H1 (cell line): ENCODE data around the gene ATF7. TPM values are rescaled to one million over a fixed set of nuclear protein-coding genes. Genes with fewer than 3 reads are reported as not detected.

Experiments used
- CTCF ChIA-PET: fragments of 300-600 bp; sonication (Branson Sonifier 250); formaldehyde crosslinking; loops from one replicate; lab custom pipeline; 2021; ENCODE audit not compliant: partially characterized antibody; lab: Charles Lee
- POLR2A ChIA-PET: fragments of 300-600 bp; sonication (Branson Sonifier 250); formaldehyde crosslinking; loops from one replicate; lab custom pipeline; 2021; ENCODE audit warnings: inconsistent platforms; ENCODE audit not compliant: partially characterized antibody; lab: Charles Lee
- DNase-seq, 2 experiments: peaks; one replicate each; pipeline versions ENCODE4 v3.0.0 to v3.0.0-alpha.2; 2010 to 2022; ENCODE audit warnings: low spot score in 2 of 2, low read depth in 1 of 2, mixed read lengths in 1 of 2
- FAIRE-seq: peaks from 2 replicates; lab custom pipeline; 2011; peaks lifted over from hg19 to GRCh38; lab: Jason Lieb, UNC
- H2AFZ ChIP-seq: 2 replicates; pipeline ENCODE4 v1.8.1; 2012; ENCODE audit warnings: low read length, inconsistent platforms
- H2AK5ac ChIP-seq: 2 replicates; pipeline ENCODE4 v1.6.1; 2013; ENCODE audit warnings: low read depth, low read length
- H2BK120ac ChIP-seq: replicated peaks from 2 replicates; pipeline ENCODE3; 2013; ENCODE audit warnings: low read depth, low read length, inconsistent platforms
- H2BK12ac ChIP-seq: 2 replicates; pipeline ENCODE4 v1.6.1; 2013; ENCODE audit warnings: low read depth, low read length
- H2BK15ac ChIP-seq: 2 replicates; pipeline ENCODE4 v1.6.1; 2013; ENCODE audit warnings: low read length
- H2BK20ac ChIP-seq: 2 replicates; pipeline ENCODE4 v1.6.1; 2013; ENCODE audit warnings: low read length
- H2BK5ac ChIP-seq: 2 replicates; pipeline ENCODE4 v1.6.1; 2013; ENCODE audit warnings: low read depth, low read length
- H3K14ac ChIP-seq: 2 replicates; pipeline ENCODE4 v1.6.1; 2013; ENCODE audit warnings: inconsistent platforms; ENCODE audit not compliant: insufficient read length
- H3K18ac ChIP-seq: 2 replicates; pipeline ENCODE4 v1.6.1; 2013; ENCODE audit warnings: low read length; ENCODE audit errors: extremely low read depth
- H3K23ac ChIP-seq: 2 replicates; pipeline ENCODE4 v1.6.1; 2013; ENCODE audit warnings: inconsistent platforms; ENCODE audit not compliant: insufficient read length
- H3K23me2 ChIP-seq: 2 replicates; pipeline ENCODE4 v1.6.1; 2013; ENCODE audit warnings: low read depth, low read length
- H3K27ac ChIP-seq: 2 replicates; pipeline ENCODE4 v1.6.1; 2011; ENCODE audit warnings: low read depth, low read length, inconsistent platforms
- H3K27me3 ChIP-seq, 4 experiments: replicated peaks in 1 of 4; 1 replicate in 1 of 4; 2 replicates in 3 of 4; pipeline versions ENCODE4 v1.6.1 to v1.8.1; 2011 to 2013; ENCODE audit warnings: low read length in 3 of 4, mild to moderate bottlenecking in 3 of 4, inconsistent platforms in 2 of 4, mixed read lengths in 2 of 4, moderate library complexity in 1 of 4; ENCODE audit not compliant: control insufficient read depth in 3 of 4, insufficient read depth in 3 of 4; ENCODE audit errors: extremely low read depth in 1 of 4
- H3K36me3 ChIP-seq, 4 experiments: 2 replicates each; pipeline versions ENCODE4 v1.6.1 to v1.8.1; 2011 to 2013; ENCODE audit warnings: mild to moderate bottlenecking in 4 of 4, low read length in 3 of 4, moderate library complexity in 2 of 4, control low read depth in 1 of 4, inconsistent platforms in 1 of 4; ENCODE audit not compliant: insufficient read depth in 4 of 4, control insufficient read depth in 2 of 4
- H3K4ac ChIP-seq: replicated peaks from 2 replicates; pipeline ENCODE3; 2013; ENCODE audit warnings: low read length, low read depth, mixed read lengths, inconsistent platforms; ENCODE audit not compliant: insufficient read length
- H3K4me1 ChIP-seq, 4 experiments: replicated peaks in 1 of 4; 1 replicate in 1 of 4; 2 replicates in 3 of 4; pipeline versions ENCODE4 v1.6.1 to v1.8.1; 2011 to 2013; ENCODE audit warnings: low read length in 3 of 4, inconsistent platforms in 2 of 4, mixed read lengths in 1 of 4; ENCODE audit not compliant: insufficient read depth in 4 of 4, control insufficient read depth in 3 of 4
- H3K4me2 ChIP-seq, 2 experiments: 2 replicates each; pipeline versions ENCODE4 v1.6.1 to v1.8.1; 2011 to 2013; ENCODE audit warnings: low read depth in 2 of 2, low read length in 2 of 2, control low read depth in 1 of 2, inconsistent platforms in 1 of 2, mild to moderate bottlenecking in 1 of 2; ENCODE audit not compliant: insufficient read depth in 1 of 2
- H3K4me3 ChIP-seq, 4 experiments: fragments of 200-600, 300-600 bp in 1 of 4; sonication (generic), shearing (Covaris generic), sonication (Bioruptor Twin) in 1 of 4; 2 replicates each; pipeline versions ENCODE4 v1.5.1 to v1.8.1; 2011 to 2016; ENCODE audit warnings: low read length in 4 of 4, low read depth in 3 of 4, control low read depth in 2 of 4, inconsistent platforms in 2 of 4, mild to moderate bottlenecking in 2 of 4, mixed read lengths in 1 of 4, moderate library complexity in 1 of 4; ENCODE audit not compliant: insufficient read depth in 2 of 4; ENCODE audit errors: extremely low read depth in 1 of 4
- H3K56ac ChIP-seq: replicated peaks from 2 replicates; pipeline ENCODE3; 2013; ENCODE audit warnings: low read depth, mild to moderate bottlenecking, mixed read lengths, low read length, inconsistent platforms; ENCODE audit not compliant: insufficient read length
- H3K79me1 ChIP-seq: 2 replicates; pipeline ENCODE4 v1.6.1; 2013; ENCODE audit warnings: low read depth, low read length, control low read depth
- H3K79me2 ChIP-seq, 2 experiments: 2 replicates each; pipeline versions ENCODE4 v1.6.1 to v1.8.1; 2012 to 2013; ENCODE audit warnings: low read length in 2 of 2, mild to moderate bottlenecking in 2 of 2, inconsistent platforms in 1 of 2; ENCODE audit not compliant: insufficient read depth in 2 of 2, control insufficient read depth in 1 of 2
- H3K9ac ChIP-seq, 4 experiments: replicated peaks in 1 of 4; 1 replicate in 1 of 4; 2 replicates in 3 of 4; pipeline versions ENCODE4 v1.6.1 to v1.8.1; 2011 to 2013; ENCODE audit warnings: low read depth in 3 of 4, low read length in 3 of 4, control low read depth in 2 of 4, mild to moderate bottlenecking in 2 of 4, moderate library complexity in 2 of 4, inconsistent platforms in 1 of 4; ENCODE audit errors: extremely low read depth in 1 of 4
- H3K9me3 ChIP-seq, 2 experiments: 2 replicates each; pipeline versions ENCODE4 v1.6.1 to v1.8.1; 2012 to 2013; ENCODE audit warnings: mild to moderate bottlenecking in 2 of 2, moderate library complexity in 2 of 2, control low read depth in 1 of 2, inconsistent platforms in 1 of 2, low read depth in 1 of 2, low read length in 1 of 2, mixed read lengths in 1 of 2; ENCODE audit not compliant: insufficient read depth in 2 of 2
- H4K20me1 ChIP-seq, 2 experiments: replicated peaks in 1 of 2; 2 replicates each; pipeline versions ENCODE3 to v1.8.1; 2011 to 2013; ENCODE audit warnings: inconsistent platforms in 2 of 2, low read length in 2 of 2, mild to moderate bottlenecking in 1 of 2; ENCODE audit not compliant: insufficient read depth in 2 of 2, control insufficient read depth in 1 of 2
- H4K5ac ChIP-seq: 2 replicates; pipeline ENCODE4 v1.6.1; 2013; ENCODE audit warnings: low read length, low read depth, mixed read lengths, inconsistent platforms; ENCODE audit not compliant: insufficient read length
- H4K8ac ChIP-seq: 2 replicates; pipeline ENCODE4 v1.8.0; 2013; ENCODE audit warnings: mild to moderate bottlenecking, moderate library complexity, low read length, inconsistent platforms; ENCODE audit not compliant: insufficient read depth; ENCODE audit errors: extremely low read depth
- H4K91ac ChIP-seq: replicated peaks from 2 replicates; pipeline ENCODE3; 2013; ENCODE audit warnings: low read length, mixed read lengths, inconsistent platforms; ENCODE audit not compliant: insufficient read length
- ATF2 ChIP-seq: IDR thresholded peaks from 2 replicates; pipeline ENCODE4 v1.6.1; 2012; ENCODE audit warnings: low read length, inconsistent platforms
- CBX5 ChIP-seq: fragments of 300-800, 300-1000 bp; sonication (generic); IDR thresholded peaks from 2 replicates; pipeline ENCODE4 v1.7.1; 2016; ENCODE audit warnings: antibody characterized with exemption, low read length, low read depth
- KDM5A ChIP-seq: fragments of 200-600 bp; IDR thresholded peaks from 2 replicates; pipeline ENCODE4 v1.7.1; 2012; ENCODE audit warnings: mild to moderate bottlenecking, low read length, inconsistent platforms, mixed read lengths
- SRF ChIP-seq: IDR thresholded peaks from 2 replicates; pipeline ENCODE4 v1.6.1; 2011; ENCODE audit warnings: mild to moderate bottlenecking, low read depth, low read length, moderate library complexity
- TBP ChIP-seq: IDR thresholded peaks from 2 replicates; pipeline ENCODE4 v1.6.1; 2011; ENCODE audit warnings: low read depth, low read length, improper control_type of control experiment
- WGBS, 2 experiments: shearing (Covaris generic) in 1 of 2; methylation state at CpG; one replicate each; pipeline versions ENCODE4 v1.1.6 to v1.1.7; 2013 to 2015; ENCODE audit warnings: low lambda C conversion rate in 2 of 2, mixed read lengths in 2 of 2, inconsistent platforms in 1 of 2, low coverage in 1 of 2, missing lambda C conversion rate in 1 of 2; ENCODE audit not compliant: insufficient replicate concordance in 2 of 2, insufficient coverage in 1 of 2, insufficient read length in 1 of 2; ENCODE audit errors: extremely low coverage in 1 of 2, missing lambda C conversion rate in 1 of 2; 5-methylcytosine and 5-hydroxymethylcytosine counted together
- long read RNA-seq, 2 experiments: library from RNA in 1 of 2; library from capped mRNA in 1 of 2; stranded (forward); transcript quantifications; one replicate each; pipeline ENCODE4 v2.0.0, GENCODE V29; 2021; ENCODE audit warnings: inconsistent platforms in 1 of 2
- polyA minus RNA-seq, 3 experiments: library from RNA; depleted of rRNA, polyadenylated mRNA; stranded (reverse); fragments of >200 nt; gene quantifications; 1 replicate in 2 of 3; 2 replicates in 1 of 3; pipeline ENCODE4 v1.2.3, GENCODE V29; 2011
- polyA plus RNA-seq, 7 experiments: library from polyadenylated mRNA; depleted of rRNA in 3 of 7; stranded (reverse) in 5 of 7; unstranded in 2 of 7; fragments of >200 nt in 5 of 7; fragments of 200-250 nt in 2 of 7; gene quantifications; 1 replicate in 5 of 7; 2 replicates in 1 of 7; 4 replicates in 1 of 7; pipeline versions ENCODE4 v1.2.1 to v1.2.3, GENCODE V29; 2011 to 2013; ENCODE audit warnings: missing spikeins in 2 of 7, mixed read lengths in 2 of 7
- total RNA-seq: library from RNA; stranded (reverse); fragmentation: NEBNext Ultra II Directional; extraction: Animal tissue kit (Norgen Biotek cat#: 25700); gene quantifications from 2 replicates; pipeline ENCODE4 v1.2.1, GENCODE V29; 2021

Gene ATF7
- total RNA-seq = 16.6 and 18.4 TPM in 2 replicates
- 8.3 and 10.1 TPM in 2 replicates for polyA plus RNA-seq (2011; rRNA removed)
- polyA plus RNA-seq (2011; cell fraction: cytosol; rRNA removed) = 7.2 TPM
- polyA plus RNA-seq (2011; cell fraction: nucleus; rRNA removed) = 12.8 TPM
- 6.9 to 11.0 TPM (median 8.5 TPM) in 4 replicates for polyA plus RNA-seq (2012, experiment 1 of 2)
- 4.1 TPM for polyA plus RNA-seq (2012, experiment 2 of 2)
- 7.4 TPM for polyA plus RNA-seq (2013, experiment 1 of 2)
- 7.8 TPM for polyA plus RNA-seq (2013, experiment 2 of 2)
- polyA minus RNA-seq (2011; rRNA and poly(A)+ RNA removed) = 17.9 and 21.9 TPM in 2 replicates
- polyA minus RNA-seq (2011; cell fraction: cytosol; rRNA and poly(A)+ RNA removed) = 11.2 TPM
- 14.2 TPM for polyA minus RNA-seq (2011; cell fraction: nucleus; rRNA and poly(A)+ RNA removed)
- long read RNA-seq, experiment 1, partial matches to known transcripts = 0 of 7 reads
- long read RNA-seq, experiment 1, other reads (novel, unspliced or antisense) = 3 of 7 reads
- long read RNA-seq, experiment 2, transcript ATF7-212 (4 exons, 860 nt) = major isoform, 12 of 18 reads
- long read RNA-seq, experiment 2, partial matches to known transcripts = 0 of 18 reads
- long read RNA-seq, experiment 2, other reads (novel, unspliced or antisense) = 5 of 18 reads

GRCh38 chr12:53625946-53626701, at the start of gene ATF7:
Gene ATF7, minus strand, starts transcription at chr12:53626382. Its CDS starts 25,382 bp downstream, at chr12:53601000.
- Histone ChIP-seq H3K4ac (no peak within 1 kb of the TSS), H3K4me1 (peaks cover 0 to 7% (median 3%) of the 10 kb centered on the region in 4 experiments; a peak in 4 of 7 replicates), H3K4me3 (peak within 1 kb of the TSS; percentile 70 to 94 (median 80)), H3K27ac (peak within 1 kb of the TSS; percentile 98), H3K14ac (no peak within 1 kb of the TSS), H3K56ac (peak within 1 kb of the TSS; percentile 92), H3K23ac (no peak within 1 kb of the TSS), H2AFZ (peak within 1 kb of the TSS; percentile 99), H4K20me1 (no peaks in the 10 kb centered on the region), H4K8ac (peak within 1 kb of the TSS; percentile 98), H2BK5ac (peak within 1 kb of the TSS; percentile 98), H3K79me2 (peaks cover 0 to 33% of the 10 kb centered on the region in 2 experiments; a peak in 2 of 4 replicates), H3K23me2 (peaks cover 2% of the 10 kb centered on the region; the same call in 1 of the 2 replicates), H3K18ac (peak within 1 kb of the TSS; percentile 40), H3K79me1 (peaks cover 3% of the 10 kb centered on the region; the same call in 1 of the 2 replicates), H4K91ac (peak within 1 kb of the TSS; percentile 89), H4K5ac (peak within 1 kb of the TSS; percentile 87), H2BK12ac (peak within 1 kb of the TSS; percentile 98; the same call in 1 of the 2 replicates), H3K27me3 (no peaks in the 10 kb centered on the region), H2BK15ac (peak within 1 kb of the TSS; percentile 73; the same call in 1 of the 2 replicates), H3K9ac (peak within 1 kb of the TSS; percentile 98 to 99 (median 99)), H2AK5ac (no peak within 1 kb of the TSS; the same call in 1 of the 2 replicates), H2BK120ac (peak within 1 kb of the TSS; percentile 18), H3K36me3 (no peaks in the 10 kb centered on the region), H3K4me2 (peak within 1 kb of the TSS; percentile 67 to 97), H3K9me3 (no peaks in the 10 kb centered on the region), H2BK20ac (0 out of 2 replicates have a peak within 1 kb of the TSS, but pooled peaks have one; percentile 73)
- POLR2A ChIA-PET = interaction anchor here (0.7 to 10.4 kb wide), 9 partner anchors 9 to 125 kb away, joined by 3 to 53 read pairs (median 5); partner anchors contain the start of genes ATP5MC2 and TARBP2
- FAIRE-seq = no peak
- CTCF ChIA-PET = interaction anchor here (0.9 to 1.3 kb wide), 2 partner anchors 10 to 14 kb away, joined by 3 to 5 read pairs; no protein-coding TSS in a partner anchor
- peak; percentile 97 to 99 for DNase-seq
- 0% methylated on average over 28 of the region's 48 CpGs; no CpG with 5 or more reads in 1 of the 2 experiments for WGBS, 2 experiments
- TF ChIP-seq SRF (no peak), TBP (peak; percentile 73; the same call in 1 of the 2 replicates), KDM5A (no peak), ATF2 (peak; percentile 84), CBX5 (no peak)
